HG02884 (cell line): ENCODE measurements around the gene BOC.
A peak's percentile ranks its signal among the peaks of the same experiment; 100 is the strongest.

Experiments
- ATAC-seq: cut with Tn5 transposase; IDR thresholded peaks from one replicate; pipeline ENCODE4 v1.9.1; 2021; ENCODE audit warnings: mild to moderate bottlenecking, moderate library complexity; ENCODE audit not compliant: unreplicated experiment

BOC gene

GRCh38 chr3:113223475-113224281 lies 12.3 kb downstream of the BOC start:
- ATAC-seq: peak; percentile 91

GRCh38 chr3:113225286-113225685 lies 13.9 kb downstream of the BOC start:
- no peak for ATAC-seq

GRCh38 chr3:113226491-113226890 lies 15.1 kb downstream of the BOC start:
- no peak for ATAC-seq

DNA sequence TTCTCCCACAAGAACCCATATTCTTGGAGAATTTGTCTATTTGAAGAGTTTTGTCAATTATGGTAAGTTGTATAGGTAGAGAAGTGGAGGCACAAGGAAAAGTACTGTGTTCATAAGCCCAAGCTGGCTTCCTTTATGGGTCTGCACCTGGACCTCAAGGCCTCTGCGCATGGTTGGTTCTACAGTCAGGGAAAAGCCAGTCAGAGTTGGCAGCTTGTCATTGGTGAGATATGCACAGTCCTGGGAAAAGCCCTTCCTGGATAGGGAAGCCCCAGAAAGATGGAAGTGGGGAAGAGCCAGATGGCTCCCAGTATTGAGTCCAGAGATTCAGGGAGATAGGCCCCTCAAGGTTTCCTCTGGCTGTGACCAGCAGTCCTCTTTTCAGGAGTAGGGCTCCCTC lies 15.8 kb downstream of the BOC start:
- no peak for ATAC-seq

DNA sequence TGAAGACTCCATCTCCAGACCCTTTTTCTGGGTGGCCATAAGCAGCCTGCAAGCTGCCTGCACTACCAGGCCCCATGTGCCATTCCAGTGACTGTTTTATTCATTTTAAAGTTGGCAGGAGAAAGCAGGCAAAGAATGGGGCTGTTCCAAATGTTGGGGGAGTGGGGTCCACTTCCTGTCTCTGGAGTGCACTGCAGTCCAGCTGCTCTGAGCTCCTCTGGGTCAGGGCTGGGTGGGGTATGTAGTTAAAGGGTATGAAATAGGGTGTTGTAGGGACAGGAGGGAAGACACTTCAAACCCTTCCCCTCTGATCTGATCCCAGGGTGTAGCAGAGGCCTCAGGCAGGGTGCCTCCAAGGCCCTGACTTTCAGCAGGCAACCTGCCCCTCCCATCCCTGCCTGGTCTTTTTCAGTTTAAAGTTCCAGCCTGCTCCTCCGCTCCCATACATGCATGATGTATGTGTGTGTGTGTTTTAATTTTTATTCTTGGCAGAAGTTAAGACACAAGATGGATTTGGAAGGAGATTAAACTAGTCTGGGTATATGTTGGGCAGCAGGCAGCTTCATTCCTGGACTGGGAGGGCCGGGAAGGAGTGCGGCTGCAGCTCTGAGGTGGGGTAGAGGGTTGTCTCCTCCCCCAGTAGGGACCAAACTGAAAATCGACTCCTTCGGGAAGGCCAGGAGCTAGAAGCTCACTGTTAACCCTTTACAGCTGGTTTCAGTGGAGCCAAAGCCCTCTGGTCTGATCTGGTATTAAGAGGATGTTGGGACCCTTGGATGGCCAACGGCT lies 17.3 kb downstream of the BOC start:
- ATAC-seq: no peak

- no peak for ATAC-seq
These were observed 20.0 kb downstream of the BOC start for GRCh38 chr3:113231391-113231790.

- ATAC-seq: no peak
These were observed 20.5 kb downstream of the BOC start for GRCh38 chr3:113231827-113232253.

DNA sequence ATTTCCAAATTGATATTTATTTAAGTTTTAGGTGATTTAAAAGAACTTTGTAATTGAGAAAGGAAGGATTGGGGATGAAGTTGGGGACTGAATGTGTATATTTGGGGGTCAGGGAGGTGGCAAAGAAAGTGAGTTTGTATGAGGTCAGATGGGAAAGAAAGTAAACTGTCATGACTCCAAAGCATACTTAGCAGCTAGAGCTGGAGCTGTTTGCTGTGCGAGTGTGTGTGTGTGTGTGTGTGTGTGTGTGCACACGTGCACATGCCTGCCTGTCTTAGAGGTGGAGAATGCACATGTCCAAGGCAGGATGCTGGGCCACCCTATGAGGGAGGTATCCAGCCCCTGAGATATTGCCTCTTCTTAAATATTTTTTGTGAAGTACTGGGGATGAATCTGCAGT lies 21.0 kb downstream of the BOC start:
- ATAC-seq: no peak

DNA sequence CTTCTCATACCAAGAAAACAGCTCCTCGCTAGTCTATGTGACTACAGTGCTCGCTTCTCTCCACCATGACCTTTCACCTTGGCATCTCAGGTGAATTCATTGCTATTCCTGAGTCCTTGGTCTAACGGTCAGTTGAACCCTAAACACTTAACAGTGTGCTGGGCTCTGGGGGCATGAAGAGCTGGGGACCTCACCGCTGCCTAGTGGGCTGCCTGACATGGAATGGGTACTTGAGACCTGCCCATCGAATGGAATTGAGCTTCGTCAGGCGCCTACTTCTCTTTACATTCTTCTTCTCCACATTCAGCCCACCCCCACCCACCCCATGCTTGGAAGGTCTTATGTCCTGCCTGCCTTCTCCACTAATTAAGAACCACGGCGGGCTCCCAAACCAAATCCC lies 22.1 kb downstream of the BOC start:
- no peak for ATAC-seq

- no peak for ATAC-seq
These were observed 22.7 kb downstream of the BOC start for GRCh38 chr3:113234028-113234427.

DNA sequence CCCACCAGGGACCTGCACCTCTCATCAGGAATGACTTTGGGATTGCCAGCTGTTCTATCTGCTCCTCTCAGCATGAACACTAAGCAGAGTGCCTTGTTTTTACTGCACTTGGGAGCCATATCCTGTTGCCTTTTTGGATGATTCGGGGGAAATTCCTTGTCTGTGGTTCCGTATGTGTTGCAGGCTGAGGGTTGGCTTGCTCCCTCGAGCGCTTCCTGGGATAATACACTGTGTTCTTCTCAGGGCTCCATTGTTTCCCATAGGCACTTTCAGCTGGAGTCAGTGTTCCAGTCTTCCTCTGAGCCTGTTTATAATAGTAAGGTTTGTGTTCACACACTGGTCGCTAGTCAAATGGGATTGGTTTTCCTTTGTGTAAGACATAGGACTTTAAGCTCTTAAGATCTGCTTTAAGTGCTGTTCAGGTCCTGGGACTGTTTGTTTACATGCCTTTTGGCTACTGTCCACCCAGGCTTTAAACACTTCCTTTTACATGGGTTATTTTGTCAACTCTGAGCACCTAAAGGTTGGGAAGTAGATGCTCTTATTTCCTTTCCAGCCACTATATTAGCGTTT lies 23.4 kb downstream of the BOC start:
- ATAC-seq: no peak

- no peak for ATAC-seq
These were observed 27.1 kb downstream of the BOC start for GRCh38 chr3:113238503-113238902.

- no peak for ATAC-seq
These were observed 29.5 kb downstream of the BOC start for GRCh38 chr3:113240841-113241240.

DNA sequence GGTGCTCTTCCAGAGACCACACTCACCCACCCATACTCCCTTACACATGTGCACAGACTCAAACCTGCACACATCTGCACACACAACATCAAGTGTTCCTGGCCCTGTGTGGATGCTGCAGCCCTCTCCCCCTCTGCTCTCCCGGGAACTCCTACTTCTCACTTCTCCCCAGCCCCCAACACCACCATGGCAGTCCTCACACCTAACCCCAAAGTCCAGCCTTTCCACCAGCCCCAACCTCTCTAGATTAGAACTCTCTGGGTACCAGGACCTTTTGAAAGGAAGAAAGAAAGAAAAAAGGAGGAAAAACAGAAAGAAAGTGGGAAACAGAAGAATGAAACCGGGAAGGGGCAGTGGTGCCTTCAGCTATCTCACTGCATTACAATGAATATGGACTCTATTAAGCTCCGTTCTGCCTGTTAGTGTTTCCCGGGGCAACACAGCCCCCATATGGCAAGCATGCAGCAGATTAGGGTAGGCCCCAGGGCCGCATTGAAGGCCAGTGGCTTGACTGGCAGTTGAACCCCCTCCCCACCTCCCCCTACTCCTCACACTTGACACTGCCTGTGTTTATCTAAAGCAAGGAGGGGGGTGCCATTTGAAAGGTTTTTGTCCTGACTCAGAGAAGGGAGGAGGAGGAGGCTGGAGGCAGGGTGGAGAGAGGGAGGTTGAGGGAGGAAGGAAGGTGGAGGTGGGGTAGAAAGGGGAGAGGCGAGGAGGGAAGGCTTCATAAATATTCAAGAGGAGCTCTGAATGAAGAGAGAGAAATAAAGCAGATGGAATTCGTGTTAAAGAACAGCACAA lies 30.1 kb downstream of the BOC start:
- no peak for ATAC-seq

DNA sequence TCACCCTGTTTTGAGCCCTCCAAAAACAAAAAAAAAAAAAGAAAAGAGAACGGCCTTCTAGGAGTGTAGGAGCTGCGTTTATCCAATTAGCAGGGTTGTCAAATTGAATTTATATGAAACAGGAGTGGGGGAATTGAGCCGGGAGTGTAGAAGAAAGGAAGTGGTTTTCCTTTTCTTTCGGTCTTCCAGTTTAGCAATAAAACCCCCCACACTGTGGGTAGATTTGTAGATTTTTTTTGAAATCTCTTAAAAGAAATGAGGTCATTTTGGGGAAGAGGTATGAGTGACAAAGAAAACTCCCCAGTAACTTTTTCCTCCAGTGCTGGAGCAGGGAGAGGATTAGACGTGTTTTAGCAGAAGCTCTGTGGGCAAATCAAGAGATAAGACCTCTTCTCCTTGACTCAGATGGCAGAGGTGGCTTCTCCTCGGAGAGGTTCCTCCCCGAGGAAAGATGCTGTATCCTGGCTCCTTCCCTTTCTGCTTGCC lies 30.8 kb downstream of the BOC start:
- ATAC-seq: no peak

GRCh38 chr3:113243071-113243470 lies 31.7 kb downstream of the BOC start:
- no peak for ATAC-seq

DNA sequence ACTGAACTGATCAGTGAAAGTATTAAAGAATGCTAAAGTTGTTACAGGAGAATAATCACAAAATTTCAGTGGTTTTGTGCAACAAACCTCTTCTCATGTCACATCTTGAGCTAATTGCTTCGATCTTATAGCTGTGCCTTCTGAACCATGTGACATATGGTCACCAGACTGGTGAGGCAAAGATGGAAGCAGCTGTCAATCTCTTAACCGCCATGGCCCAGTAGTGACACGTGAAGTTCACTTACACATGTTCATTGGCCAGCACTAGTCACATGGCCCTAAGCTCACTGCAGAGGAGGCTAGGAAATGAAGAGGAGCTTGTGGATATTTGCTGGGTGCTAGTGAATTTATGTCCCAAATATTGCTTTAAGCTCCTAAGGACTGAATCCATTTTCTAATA lies 32.5 kb downstream of the BOC start:
- no peak for ATAC-seq

GRCh38 chr3:113245761-113246161 lies 34.4 kb downstream of the BOC start:
- no peak for ATAC-seq

GRCh38 chr3:113247068-113247467 lies 35.7 kb downstream of the BOC start:
- ATAC-seq: no peak

- no peak for ATAC-seq
These were observed 36.5 kb downstream of the BOC start for GRCh38 chr3:113247675-113248458.
